Mesendoderm (in vitro differentiated cells): ENCODE results near the gene ITSN1.
A peak's percentile ranks its signal among the peaks of the same experiment; 100 is the strongest.

Source experiments
- DNase-seq: peaks from one replicate; pipeline ENCODE4 v3.0.0; 2013
- H2AK5ac ChIP-seq: 2 replicates; pipeline ENCODE4 v1.6.1; 2013; ENCODE audit warnings: low read length, inconsistent platforms
- H2BK120ac ChIP-seq: 2 replicates; pipeline ENCODE4 v1.6.1; 2013; ENCODE audit warnings: low read depth, mild to moderate bottlenecking, low read length, moderate library complexity, mixed read lengths
- H2BK15ac ChIP-seq: replicated peaks from 2 replicates; pipeline ENCODE4 v1.6.1; 2013; ENCODE audit warnings: low read depth, mild to moderate bottlenecking, moderate library complexity
- H2BK5ac ChIP-seq: 2 replicates; pipeline ENCODE4 v1.6.1; 2013; ENCODE audit warnings: low read length, inconsistent platforms
- H3K18ac ChIP-seq: 2 replicates; pipeline ENCODE4 v1.6.1; 2013; ENCODE audit warnings: mild to moderate bottlenecking, low read length, mixed read lengths
- H3K23ac ChIP-seq: one replicate; pipeline ENCODE4 v1.6.1; 2013; ENCODE audit warnings: low read length
- H3K27ac ChIP-seq: 2 replicates; pipeline ENCODE4 v1.5.1; 2013; ENCODE audit warnings: low read depth, mild to moderate bottlenecking, inconsistent platforms, low read length, moderate library complexity
- H3K27me3 ChIP-seq: 2 replicates; pipeline ENCODE4 v1.6.1; 2013; ENCODE audit warnings: low read length, control low read depth, mild to moderate bottlenecking, inconsistent platforms; ENCODE audit not compliant: insufficient read depth, poor library complexity
- H3K36me3 ChIP-seq: 2 replicates; pipeline ENCODE4 v1.6.1; 2013; ENCODE audit warnings: low read length, inconsistent platforms; ENCODE audit not compliant: control insufficient read depth, insufficient read depth
- H3K4ac ChIP-seq: one replicate; pipeline ENCODE4 v1.6.1; 2013; ENCODE audit warnings: low read depth, mild to moderate bottlenecking, low read length, moderate library complexity
- H3K4me1 ChIP-seq: 2 replicates; pipeline ENCODE4 v1.6.1; 2013; ENCODE audit warnings: low read depth, low read length, inconsistent platforms; ENCODE audit not compliant: control insufficient read depth
- H3K4me2 ChIP-seq: 2 replicates; pipeline ENCODE4 v1.6.1; 2013; ENCODE audit warnings: low read length
- H3K4me3 ChIP-seq: 2 replicates; pipeline ENCODE4 v1.5.1; 2013; ENCODE audit warnings: mild to moderate bottlenecking, low read length
- H3K56ac ChIP-seq: one replicate; pipeline ENCODE4 v1.6.1; 2013; ENCODE audit warnings: low read length
- H3K79me1 ChIP-seq: 2 replicates; pipeline ENCODE4 v1.6.1; 2013; ENCODE audit warnings: low read length, inconsistent platforms
- H3K79me2 ChIP-seq: 2 replicates; pipeline ENCODE4 v1.6.1; 2013; ENCODE audit warnings: mild to moderate bottlenecking, low read length; ENCODE audit not compliant: control insufficient read depth, insufficient read depth
- H3K9ac ChIP-seq: 2 replicates; pipeline ENCODE4 v1.6.1; 2013; ENCODE audit warnings: low read length, inconsistent platforms
- H4K5ac ChIP-seq: one replicate; pipeline ENCODE4 v1.6.1; 2013; ENCODE audit warnings: low read length
- H4K8ac ChIP-seq: one replicate; pipeline ENCODE4 v1.6.1; 2013; ENCODE audit warnings: low read depth, mild to moderate bottlenecking, control low read depth, low read length, moderate library complexity
- WGBS: extraction: QIAGEN DNeasy Blood & Tissue Kit; methylation state at CpG from one replicate; pipeline ENCODE4 v1.1.7; 2013; ENCODE audit warnings: low lambda C conversion rate, missing lambda C conversion rate; ENCODE audit not compliant: insufficient coverage; ENCODE audit errors: extremely low coverage; 5-methylcytosine and 5-hydroxymethylcytosine counted together

Gene ITSN1

DNA sequence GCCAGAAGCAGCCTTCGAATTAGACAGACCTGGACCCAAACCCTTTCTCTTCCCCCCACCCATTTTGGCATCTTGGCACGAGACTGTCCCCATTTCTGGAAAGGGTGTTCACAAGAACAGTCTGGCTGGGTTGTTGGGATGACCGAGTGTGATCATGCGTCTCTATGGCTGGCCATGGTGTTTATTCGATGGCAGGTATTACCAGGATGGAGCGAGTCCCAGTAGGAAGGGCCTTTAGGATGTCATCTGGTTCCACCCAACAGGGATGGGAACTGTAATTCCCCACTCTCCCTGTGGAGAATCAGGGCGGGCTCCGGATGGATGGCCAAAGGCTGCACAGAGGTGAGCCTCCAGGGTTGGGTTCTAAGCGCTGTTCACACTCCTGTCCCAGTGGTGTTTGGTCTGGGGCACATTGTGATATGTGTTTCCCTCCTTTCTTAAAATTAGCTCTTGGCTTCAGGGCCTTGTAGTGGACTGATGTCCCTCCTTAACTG is 306.7 kb downstream of the ITSN1 start:
- Histone ChIP-seq H3K9ac (no peak overlapping the region), H3K4me2 (no peak overlapping the region), H3K27me3 (no peaks in the 10 kb centered on the region), H2BK5ac (no peak overlapping the region), H4K5ac (no peak overlapping the region), H2BK120ac (peak overlapping the region; percentile 19), H3K18ac (peak overlapping the region; percentile 43), H3K4ac (peak overlapping the region; percentile 81), H3K4me1 (peaks cover 10% of the 10 kb centered on the region), H3K4me3 (no peak overlapping the region), H3K56ac (peak overlapping the region; percentile 63), H2AK5ac (no peak overlapping the region), H3K23ac (no peak overlapping the region), H3K27ac (no peak overlapping the region), H4K8ac (no peak overlapping the region), H3K36me3 (no peaks in the 10 kb centered on the region), H3K79me2 (no peaks in the 10 kb centered on the region), H2BK15ac (peak overlapping the region; percentile 5), H3K79me1 (no peaks in the 10 kb centered on the region)
- no CpG with 5 or more reads among the region's 9 CpGs for WGBS
- no peak for DNase-seq
